Cortex of kidney (tissue), 1 donor: ENCODE data around the gene LMTK3.
"Not testable (repeated sequence)": the region's sequence is repeated elsewhere in the genome, so short reads cannot be mapped to it uniquely, and the experiment has no call there.

Source experiments
- DNase-seq: peaks from one replicate; lab custom pipeline; 2025; lab: John Stamatoyannopoulos, UW

The LMTK3 gene

GRCh38 chr19:48486706-48487105 lies 24.9 kb downstream of the LMTK3 start:
- DNase-seq, result not testable (repeated sequence)

- DNase-seq, result no peak
Observed at GRCh38 chr19:48484931-48485612, 26.6 kb downstream of the LMTK3 start.

GRCh38 chr19:48484247-48484893 lies 27.3 kb downstream of the LMTK3 start:
- no peak for DNase-seq

GRCh38 chr19:48483301-48483700 lies 28.3 kb downstream of the LMTK3 start:
- DNase-seq, result no peak

GRCh38 chr19:48481846-48482639 lies 29.6 kb downstream of the LMTK3 start:
- DNase-seq, result no peak

DNA sequence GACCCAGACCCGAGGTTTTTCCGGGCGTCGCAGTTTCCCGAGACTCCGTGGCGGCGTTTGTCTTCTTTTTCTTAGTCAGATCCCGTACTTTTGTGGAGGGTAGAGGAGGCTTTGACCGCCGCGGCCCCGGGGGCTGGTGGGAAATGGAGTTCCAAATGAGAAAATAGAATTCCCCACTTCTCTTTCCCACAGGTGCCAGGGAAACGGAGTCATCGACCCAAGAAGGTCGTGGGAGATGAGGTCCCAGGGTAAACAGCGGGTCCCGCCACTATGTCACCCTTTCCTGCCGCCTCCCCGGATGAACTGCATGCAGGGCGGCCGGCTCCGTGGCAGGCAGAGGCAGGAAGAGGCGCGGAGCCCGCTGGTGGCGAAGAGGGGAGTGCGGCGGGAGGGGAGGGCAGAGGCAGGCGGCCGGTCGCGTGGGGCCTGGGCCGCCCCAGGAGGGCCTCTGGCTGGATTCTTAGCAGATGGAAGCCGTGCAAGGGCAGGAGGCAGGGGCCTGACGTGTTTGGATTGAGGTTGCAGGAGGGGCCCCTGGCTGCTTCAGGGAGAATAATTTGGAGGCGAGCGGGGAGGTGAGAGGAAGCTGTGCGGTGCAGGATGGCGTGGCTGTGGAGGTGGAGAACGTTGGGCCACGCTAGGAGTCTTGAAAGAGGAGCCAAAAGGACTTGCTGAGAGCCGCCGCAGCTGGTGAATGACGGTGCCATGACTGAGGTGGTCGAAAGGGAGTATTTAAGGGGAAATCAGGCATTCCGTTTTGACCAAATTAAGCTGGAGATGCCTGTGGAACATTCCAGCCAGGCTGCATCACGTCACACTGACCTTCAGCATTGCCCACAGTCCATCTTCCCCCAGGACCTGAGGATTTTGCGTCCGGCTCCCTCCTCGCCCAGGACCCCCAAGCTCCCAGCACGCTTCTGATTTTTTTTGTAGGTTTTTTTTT lies 30.8 kb downstream of the LMTK3 start:
- DNase-seq, result no peak

DNA sequence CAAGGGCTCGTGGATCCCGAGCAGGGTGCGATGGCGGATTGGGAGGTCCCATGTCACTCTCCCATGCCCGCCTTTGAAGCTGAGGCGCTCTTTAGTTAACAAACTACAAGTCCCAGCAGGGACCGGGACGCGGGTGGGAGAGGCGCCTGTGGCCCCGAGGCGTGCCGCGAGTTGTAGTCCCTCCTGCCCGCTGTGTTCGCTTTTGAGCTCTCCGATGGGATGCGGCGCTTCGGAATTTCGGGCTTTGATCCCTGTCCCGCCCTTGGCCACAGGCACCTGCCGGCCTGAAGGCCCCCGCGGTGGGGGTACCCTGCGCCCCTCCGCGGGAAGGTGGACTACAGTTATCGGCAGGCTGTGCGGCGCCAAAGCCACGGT lies 31.5 kb downstream of the LMTK3 start:
- DNase-seq, result no peak

GRCh38 chr19:48479686-48480085 lies 31.9 kb downstream of the LMTK3 start:
- DNase-seq, result no peak

DNA sequence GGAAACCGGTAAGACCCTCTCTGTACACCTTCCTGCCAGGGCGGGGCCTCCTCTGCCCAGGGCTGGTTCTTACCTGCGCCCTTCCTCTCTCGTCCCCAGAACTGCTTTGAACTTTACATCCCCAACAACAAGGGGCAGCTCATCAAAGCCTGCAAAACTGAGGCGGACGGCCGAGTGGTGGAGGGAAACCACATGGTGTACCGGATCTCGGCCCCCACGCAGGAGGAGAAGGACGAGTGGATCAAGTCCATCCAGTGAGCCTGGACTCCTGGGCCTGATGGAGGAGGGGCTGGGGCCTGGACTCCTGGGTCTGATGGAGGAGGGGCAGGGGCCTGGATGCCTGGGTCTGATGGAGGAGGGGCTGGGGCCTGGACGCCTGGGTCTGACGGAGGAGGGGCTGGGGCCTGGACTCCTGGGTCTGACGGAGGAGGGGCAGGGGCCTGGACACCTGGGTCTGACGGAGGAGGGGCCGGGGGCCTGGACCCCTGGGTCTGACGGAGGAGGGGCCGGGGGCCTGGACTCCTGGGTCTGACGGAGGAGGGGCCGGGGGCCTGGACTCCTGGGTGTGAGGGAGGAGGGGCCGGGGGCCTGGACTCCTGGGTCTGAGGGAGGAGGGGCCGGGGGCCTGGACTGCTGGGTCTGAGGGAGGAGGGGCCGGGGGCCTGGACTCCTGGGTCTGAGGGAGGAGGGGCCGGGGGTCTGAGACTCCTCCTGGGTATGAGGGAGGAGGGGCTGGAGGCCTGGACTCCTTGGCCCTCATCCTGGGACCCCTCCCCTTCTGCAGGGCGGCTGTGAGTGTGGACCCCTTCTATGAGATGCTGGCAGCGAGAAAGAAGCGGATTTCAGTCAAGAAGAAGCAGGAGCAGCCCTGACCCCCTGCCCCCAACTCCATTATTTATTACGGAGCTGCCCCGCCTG lies 33.0 kb downstream of the LMTK3 start:
- DNase-seq, result no peak

DNA sequence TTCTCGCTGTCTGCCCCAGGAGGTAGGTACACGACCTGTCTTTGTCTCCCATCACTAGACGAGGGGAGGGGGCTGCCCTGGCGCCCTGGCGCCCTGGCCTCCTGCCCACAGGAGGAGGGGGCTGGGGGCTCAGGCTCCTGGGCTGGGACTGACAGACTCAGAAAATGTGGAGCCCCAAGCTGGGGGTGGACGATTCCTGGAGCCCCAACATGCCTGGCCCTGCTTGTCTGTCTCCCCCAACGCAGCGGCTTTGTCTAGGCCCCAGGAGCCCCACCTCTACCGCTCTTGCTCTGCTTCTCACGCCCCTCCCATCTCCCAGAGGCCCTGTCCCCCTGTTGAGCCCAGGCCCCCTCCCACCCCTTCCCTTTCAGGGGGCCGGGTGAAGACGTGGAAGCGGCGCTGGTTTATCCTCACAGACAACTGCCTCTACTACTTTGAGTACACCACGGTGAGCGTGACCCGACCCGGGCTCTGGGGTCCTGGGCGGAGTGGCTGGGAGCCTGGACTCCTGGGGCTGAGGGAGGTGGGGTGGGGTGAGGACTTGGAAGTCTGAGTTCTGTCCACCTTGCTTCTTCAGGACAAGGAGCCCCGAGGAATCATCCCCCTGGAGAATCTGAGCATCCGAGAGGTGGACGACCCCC lies 33.8 kb downstream of the LMTK3 start:
- no peak for DNase-seq

DNA sequence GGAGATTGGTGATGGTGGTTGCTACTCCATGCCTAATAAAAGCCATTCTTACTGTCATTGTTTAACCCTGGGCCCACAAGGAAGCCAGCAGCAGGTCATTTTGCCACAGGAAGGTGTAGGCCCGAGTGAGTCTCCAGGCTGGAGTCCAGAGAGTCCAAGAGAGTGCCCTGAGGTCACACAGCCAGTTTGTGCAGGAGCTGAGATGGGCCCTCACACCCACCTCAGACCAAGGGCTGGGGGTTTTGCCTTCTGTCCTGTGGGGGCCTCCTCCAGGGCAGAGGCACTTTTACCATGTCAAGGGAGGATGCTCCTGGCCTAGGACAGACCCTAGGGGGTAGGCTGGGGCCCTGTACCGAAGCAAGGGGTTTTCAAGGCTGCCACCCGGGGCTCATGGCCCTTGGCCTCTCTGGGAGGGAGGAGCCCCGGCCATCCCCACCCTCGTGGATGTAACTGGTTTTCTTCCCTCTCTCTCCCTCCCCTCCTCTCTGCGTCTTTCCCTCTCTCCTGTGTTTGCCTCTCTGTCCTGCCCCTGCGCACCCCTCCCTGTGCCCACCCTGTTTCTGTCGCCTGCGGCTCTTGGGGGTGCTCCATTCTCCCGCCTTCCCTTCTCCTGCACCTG lies 34.5 kb downstream of the LMTK3 start:
- no peak for DNase-seq

DNA sequence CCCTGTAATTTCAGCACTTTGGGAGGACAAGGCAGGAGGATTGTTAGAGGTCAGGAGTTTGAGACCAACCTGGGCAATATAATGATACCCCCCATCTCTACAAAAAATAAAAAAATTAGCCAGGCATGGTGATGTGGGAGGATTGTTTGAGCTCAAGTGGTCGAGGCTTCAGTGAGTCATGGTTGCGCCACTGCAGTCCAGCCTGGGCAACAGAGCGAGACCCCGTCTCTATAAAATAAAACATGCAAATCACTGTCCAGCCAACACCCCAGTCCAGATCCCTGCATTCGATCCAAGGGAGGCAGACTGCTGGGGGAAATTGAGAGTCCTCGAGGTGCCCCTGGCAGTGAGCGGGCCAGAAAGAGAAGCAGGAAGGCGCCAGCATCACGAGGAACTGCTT lies 35.5 kb downstream of the LMTK3 start:
- no peak for DNase-seq

DNA sequence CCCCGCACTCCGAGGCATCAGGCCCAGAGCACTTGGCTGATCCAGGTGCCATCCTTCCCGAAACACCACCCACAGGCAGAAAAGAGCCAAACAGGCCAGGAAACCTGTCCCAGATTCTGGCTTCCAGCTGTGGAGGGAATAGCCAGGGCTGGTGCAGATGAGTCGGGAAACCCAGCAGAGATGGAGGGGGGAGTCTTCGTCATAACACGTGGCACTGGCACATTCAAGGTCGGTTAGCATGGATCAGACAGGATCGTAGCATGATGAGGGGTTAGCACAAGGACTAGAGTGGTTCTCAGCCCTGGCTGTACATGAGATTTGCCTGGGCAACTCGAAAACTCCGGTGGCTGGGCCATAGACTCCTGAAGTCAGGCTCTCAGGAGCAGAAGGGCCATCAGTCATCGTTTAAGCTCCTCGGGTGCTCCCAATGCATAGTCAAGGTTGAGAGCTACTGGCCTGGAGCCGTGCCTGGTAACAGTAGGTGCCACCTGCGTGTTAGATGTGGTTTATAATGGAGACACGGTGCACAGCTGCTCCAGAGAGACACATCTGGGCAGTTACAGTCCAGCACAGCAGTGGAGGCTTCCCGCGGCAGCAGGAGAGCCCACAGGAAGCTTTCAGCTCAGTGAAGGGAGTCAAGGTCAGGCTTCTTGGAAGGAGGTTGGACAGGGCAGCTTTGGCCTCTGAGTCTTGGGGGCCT lies 36.1 kb downstream of the LMTK3 start:
- DNase-seq, result no peak

DNA sequence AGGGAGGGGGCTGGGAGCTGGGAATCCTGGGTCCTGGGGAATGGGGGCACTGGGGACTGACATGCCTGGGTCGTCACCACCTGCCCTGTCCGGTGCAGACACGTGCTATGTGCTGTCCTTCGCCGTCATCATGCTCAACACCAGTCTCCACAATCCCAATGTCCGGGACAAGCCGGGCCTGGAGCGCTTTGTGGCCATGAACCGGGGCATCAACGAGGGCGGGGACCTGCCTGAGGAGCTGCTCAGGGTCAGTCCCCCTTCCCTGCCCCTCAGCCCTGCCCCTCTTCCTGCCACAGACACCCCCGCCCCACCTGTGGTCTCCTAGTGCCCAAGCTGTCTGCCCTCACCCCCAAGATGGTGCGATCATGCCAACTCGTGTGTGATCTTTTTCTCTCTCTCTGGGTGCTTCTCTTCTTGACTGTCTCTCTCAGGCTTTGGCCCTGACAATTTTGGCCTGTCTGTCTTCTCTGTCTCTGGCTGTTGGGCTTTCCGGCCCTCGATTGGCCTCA lies 37.5 kb downstream of the LMTK3 start:
- no peak for DNase-seq

DNA sequence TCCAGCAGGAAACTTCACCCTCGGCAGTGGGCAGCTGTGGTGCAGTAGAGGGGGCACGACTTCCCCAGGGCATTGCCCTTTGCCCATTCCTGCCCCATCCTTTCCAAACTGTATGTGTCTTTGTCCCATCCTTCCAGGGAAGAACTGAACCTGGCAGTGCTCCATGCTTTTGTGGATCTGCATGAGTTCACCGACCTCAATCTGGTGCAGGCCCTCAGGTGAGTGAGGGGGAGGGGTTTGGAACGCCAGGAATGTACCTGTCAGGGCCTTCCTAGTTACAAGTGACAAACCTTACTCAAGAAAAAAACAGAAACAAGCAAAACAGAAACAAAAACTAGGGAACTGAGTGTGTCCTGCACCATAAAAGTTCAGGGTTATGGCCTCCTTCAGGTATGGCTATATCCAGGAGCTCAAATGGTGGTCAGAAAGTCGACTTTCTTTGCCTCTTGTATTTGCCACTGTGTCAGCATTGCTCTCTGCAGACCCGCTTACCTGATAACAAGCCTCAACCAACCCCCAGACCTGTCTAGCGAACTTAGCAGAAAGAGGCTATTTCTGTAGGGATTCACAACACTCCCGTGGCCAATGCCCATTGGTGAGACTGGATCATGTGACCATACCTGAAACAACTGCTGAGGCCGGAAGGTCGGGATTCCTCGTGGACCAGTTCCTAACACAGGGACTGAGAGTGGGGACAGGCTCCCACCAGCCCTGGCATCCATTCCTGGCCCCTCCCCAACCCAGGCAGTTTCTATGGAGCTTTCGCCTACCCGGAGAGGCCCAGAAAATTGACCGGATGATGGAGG lies 38.3 kb downstream of the LMTK3 start:
- no peak for DNase-seq

GRCh38 chr19:48471836-48472235 lies 39.8 kb downstream of the LMTK3 start:
- DNase-seq, result no peak

GRCh38 chr19:48470856-48471255 lies 40.8 kb downstream of the LMTK3 start:
- no peak for DNase-seq
